K562 (cell line): ENCODE results near the gene RSPO1. TPM values are rescaled to one million over a fixed set of nuclear protein-coding genes. Genes with fewer than 3 reads are reported as not detected.

Source experiments
- ATAC-seq: fragments of 200-7000 bp; cut with Tn5 transposase; 3 replicates; pipeline ENCODE4 v1.9.1; 2020; ENCODE audit warnings: moderate library complexity
- BruUV-seq: library from RNA; stranded (reverse); fragments of 400-500 nt; replicated peaks from 2 replicates; lab custom pipeline; 2021; lab: Mats Ljungman, UMichigan
- CTCF ChIA-PET: fragments of 300-600 bp; formaldehyde crosslinking; extraction: SDS; loops from one replicate; lab custom pipeline; 2021; ENCODE audit warnings: low intra/inter-chr PET ratio; lab: Yijun Ruan, JAX
- POLR2A ChIA-PET: fragments of 300-600, 350-650 bp; sonication (Branson Sonifier 250); formaldehyde crosslinking; extraction: SDS; loops from one replicate; lab custom pipeline; 2021; ENCODE audit warnings: antibody characterized with exemption, inconsistent platforms; lab: Yijun Ruan, JAX
- DNase-seq, 4 experiments: peaks; one replicate each; pipeline versions ENCODE4 v3.0.0 to v3.0.0-alpha.2; 2011 to 2018; ENCODE audit warnings: low spot score in 3 of 4, mixed read lengths in 3 of 4; ENCODE audit errors: extremely low read depth in 1 of 4
- FAIRE-seq: peaks from 2 replicates; lab custom pipeline; 2011; peaks lifted over from hg19 to GRCh38; lab: Jason Lieb, UNC
- H2AFZ ChIP-seq: 2 replicates; pipeline ENCODE4 v1.6.0; 2011; ENCODE audit warnings: low read depth, low read length, control low read depth, inconsistent platforms
- H3K27ac ChIP-seq: fragments of 200-600 bp; 3 replicates; pipeline ENCODE4 v1.8.0; 2011; ENCODE audit warnings: low read depth, mild to moderate bottlenecking, control low read depth, inconsistent platforms, low read length, moderate library complexity, mixed read lengths; ENCODE audit errors: extremely low read depth
- H3K27me3 ChIP-seq, 2 experiments: fragments of 300-600 bp in 1 of 2; 2 replicates in 1 of 2; 3 replicates in 1 of 2; pipeline versions ENCODE4 v1.6.0 to v1.8.0; 2011; ENCODE audit warnings: inconsistent platforms in 2 of 2, low read length in 2 of 2, mild to moderate bottlenecking in 1 of 2, mixed read lengths in 1 of 2, moderate library complexity in 1 of 2; ENCODE audit not compliant: control insufficient read depth in 2 of 2, insufficient read depth in 2 of 2
- H3K36me3 ChIP-seq: fragments of 300-600 bp; 3 replicates; pipeline ENCODE4 v1.8.0; 2011; ENCODE audit warnings: mild to moderate bottlenecking, low read length, inconsistent platforms; ENCODE audit not compliant: control insufficient read depth, insufficient read depth
- H3K4me1 ChIP-seq, 2 experiments: fragments of 200-600 bp in 1 of 2; replicated peaks in 1 of 2; 2 replicates in 1 of 2; 3 replicates in 1 of 2; pipeline versions ENCODE4 v1.5.1 to v1.8.0; 2011; ENCODE audit warnings: inconsistent platforms in 2 of 2, low read length in 2 of 2, mild to moderate bottlenecking in 1 of 2, mixed read lengths in 1 of 2, moderate library complexity in 1 of 2; ENCODE audit not compliant: control insufficient read depth in 2 of 2, insufficient read depth in 2 of 2
- H3K4me2 ChIP-seq: 2 replicates; pipeline ENCODE4 v1.6.1; 2011; ENCODE audit warnings: low read length, control low read depth, inconsistent platforms, mixed read lengths; ENCODE audit not compliant: insufficient read depth
- H3K4me3 ChIP-seq: fragments of 200-600 bp; sonication (generic), shearing (Covaris generic); 2 replicates; pipeline ENCODE4 v1.5.1; 2016; ENCODE audit warnings: control low read depth, inconsistent platforms
- H3K79me2 ChIP-seq: fragments of 200-600 bp; 3 replicates; pipeline ENCODE4 v1.8.0; 2011; ENCODE audit warnings: low read length, inconsistent platforms; ENCODE audit not compliant: control insufficient read depth, insufficient read depth
- H3K9ac ChIP-seq, 2 experiments: 2 replicates each; pipeline versions ENCODE4 v1.6.0 to v1.6.1; 2011; ENCODE audit warnings: low read depth in 2 of 2, low read length in 2 of 2, control low read depth in 1 of 2, inconsistent platforms in 1 of 2, mild to moderate bottlenecking in 1 of 2, mixed read lengths in 1 of 2; ENCODE audit not compliant: insufficient read depth in 1 of 2
- H3K9me1 ChIP-seq: one replicate; pipeline ENCODE4 v1.6.0; 2011; ENCODE audit warnings: inconsistent platforms, mild to moderate bottlenecking, low read length, moderate library complexity; ENCODE audit not compliant: control insufficient read depth, insufficient read depth
- H3K9me3 ChIP-seq: replicated peaks from 2 replicates; pipeline ENCODE4 v1.5.1; 2011; ENCODE audit warnings: low read depth, low read length, inconsistent platforms; ENCODE audit not compliant: control insufficient read depth, insufficient read depth
- H4K20me1 ChIP-seq: replicated peaks from 2 replicates; pipeline ENCODE4 v1.6.1; 2011; ENCODE audit warnings: low read length, inconsistent platforms, mixed read lengths; ENCODE audit not compliant: control insufficient read depth, insufficient read depth
- CAMTA2 ChIP-seq: fragments of 250-450 bp; sonication (Bioruptor Pico); conservative IDR thresholded peaks from 2 replicates; pipeline ENCODE4 v1.5.1; 2022
- SRSF3 ChIP-seq: fragments of 200-400 bp; formaldehyde crosslinking; IDR thresholded peaks from 2 replicates; pipeline ENCODE4 v1.6.1; 2016; ENCODE audit warnings: mild to moderate bottlenecking, low read length, moderate library complexity; ENCODE audit not compliant: insufficient read depth
- TRIM25 ChIP-seq: fragments of 450-650 bp; IDR thresholded peaks from 2 replicates; pipeline ENCODE4 v1.7.0; 2016; ENCODE audit warnings: borderline replicate concordance
- ZNF197 ChIP-seq: fragments of 200-800 bp; sonication (Bioruptor generic); IDR thresholded peaks from 2 replicates; pipeline ENCODE4 v1.6.1; 2016; ENCODE audit warnings: low read depth, missing genetic modification characterization, missing compliant biosample characterization
- ZNF347 ChIP-seq: fragments of 450-650 bp; formaldehyde crosslinking; IDR thresholded peaks from 2 replicates; pipeline ENCODE4 v1.4.0; 2020; ENCODE audit warnings: low read depth, mild to moderate bottlenecking, moderate library complexity
- ZNF766 ChIP-seq: fragments of 200-800 bp; sonication (Bioruptor generic); conservative IDR thresholded peaks from 2 replicates; pipeline ENCODE4 v1.6.1; 2016; ENCODE audit warnings: missing genetic modification characterization, missing compliant biosample characterization
- ZNF785 ChIP-seq: fragments of 250-450 bp; sonication (Bioruptor Pico); IDR thresholded peaks from 2 replicates; pipeline ENCODE4 v1.4.0; 2020; ENCODE audit warnings: mild to moderate bottlenecking
- ZZZ3 ChIP-seq: fragments of 450-650 bp; IDR thresholded peaks from 2 replicates; pipeline ENCODE4 v1.6.1; 2016; ENCODE audit warnings: antibody characterized with exemption, mild to moderate bottlenecking, moderate library complexity
- WGBS: fragments of 100-300 bp; shearing (Covaris generic); methylation state at CpG from one replicate; pipeline ENCODE4 v1.1.6; 2016; ENCODE audit warnings: low coverage, mixed read lengths; ENCODE audit not compliant: insufficient coverage; ENCODE audit errors: missing lambda C conversion rate; 5-methylcytosine and 5-hydroxymethylcytosine counted together
- in situ Hi-C: fragments of 300-500 bp; cut with MboI; formaldehyde crosslinking; loops from 4 replicates; pipeline ENCODE4 v1.15.0; 2018; ENCODE audit warnings: inconsistent platforms, mixed read lengths
- intact Hi-C: fragments of 100-400 bp; cut with micrococcal nuclease; formaldehyde crosslinking; loops from 2 replicates; pipeline ENCODE4 v1.14.2; 2022
- polyA plus RNA-seq, 8 experiments: library from polyadenylated mRNA; depleted of rRNA in 4 of 8; stranded (reverse) in 5 of 8; unstranded in 3 of 8; fragments of >200 nt; fragmentation: Nextera tagmentation in 2 of 8; fragmentation: Illumina TruSeq in 1 of 8; extraction: Ambion mirVana in 2 of 8; extraction: Trizol in 1 of 8; gene quantifications; 2 replicates each; pipeline versions ENCODE4 v1.2.1 to v1.2.3, GENCODE V29; 2011 to 2014; ENCODE audit warnings: inconsistent platforms in 1 of 8, missing spikeins in 1 of 8
- total RNA-seq, 7 experiments: library from RNA; depleted of rRNA in 6 of 7; stranded (reverse); fragments of >200 nt in 6 of 7; fragmentation: Illumina TruSeq in 2 of 7; extraction: Trizol in 2 of 7; gene quantifications; 2 replicates each; pipeline versions ENCODE4 v1.2.1 to v1.2.3, GENCODE V29; 2011 to 2021; ENCODE audit warnings: low replicate concordance in 1 of 7
- TF ChIP-seq, protein P1 (sequence below): fragments of 250-450 bp; sonication (Bioruptor Pico); IDR thresholded peaks from 2 replicates; pipeline ENCODE4 v1.4.0; 2020; ENCODE audit warnings: mild to moderate bottlenecking
- TF ChIP-seq, protein P2 (sequence below): fragments of 450-650 bp; formaldehyde crosslinking; IDR thresholded peaks from 2 replicates; pipeline ENCODE4 v1.4.0; 2020; ENCODE audit warnings: mild to moderate bottlenecking
- TF ChIP-seq, protein P3 (sequence below): sonication (generic); formaldehyde crosslinking; IDR thresholded peaks from 2 replicates; pipeline ENCODE4 v1.8.1; 2023; ENCODE audit warnings: missing genetic modification reagents, mild to moderate bottlenecking, borderline replicate concordance

RSPO1 gene
- total and polyA plus RNA-seq, 9 of the 15 experiments (the other 6 are each of a cell fraction or from before 2014, with no cell fraction given), result not detected

DNA sequence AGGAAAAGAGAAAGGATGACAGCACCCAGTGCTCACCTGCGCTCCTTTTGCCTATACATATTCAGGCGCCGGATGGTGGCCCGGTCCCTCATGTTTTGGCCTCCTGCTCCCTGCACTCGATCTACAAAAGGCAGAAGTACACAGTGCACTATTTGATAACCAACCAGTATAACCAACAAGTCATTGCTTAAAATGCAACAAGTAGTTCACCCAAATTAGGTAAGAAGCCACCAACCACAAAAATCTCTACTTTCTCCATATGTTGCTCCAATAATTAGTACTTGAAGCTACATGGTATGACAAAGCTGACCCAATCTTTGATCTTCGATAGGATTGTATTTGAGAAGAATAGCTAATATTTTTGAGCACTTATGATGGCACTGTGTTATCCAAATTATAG, 41.0 kb downstream of the RSPO1 start:
- Histone ChIP-seq H3K79me2 (peaks cover 47% of the 10 kb centered on the region), H3K36me3 (peaks cover 53% of the 10 kb centered on the region), H3K9me3 (no peaks in the 10 kb centered on the region), H3K9me1 (no peaks in the 10 kb centered on the region), H3K9ac (peak overlapping the region in 1 of 2 experiments; percentile 97; a peak in 2 of 4 replicates), H3K27ac (no peak overlapping the region), H3K4me3 (peak overlapping the region; percentile 76), H3K4me1 (peaks cover 2 to 14% of the 10 kb centered on the region in 2 experiments; a peak in 3 of 5 replicates), H3K27me3 (peaks cover under 1 to 3% of the 10 kb centered on the region in 2 experiments; a peak in 1 of 5 replicates), H2AFZ (no peak overlapping the region), H4K20me1 (peaks cover 3% of the 10 kb centered on the region), H3K4me2 (peak overlapping the region; percentile 97)
- CTCF ChIA-PET, result interaction anchor here (0.6 kb wide), 1 partner anchor 288 kb away, joined by 3 read pairs; no protein-coding TSS in a partner anchor
- in situ Hi-C loops (no loop called here), intact Hi-C loops (no loop called here)
- DNase-seq (no peak), ATAC-seq (no peak), FAIRE-seq (no peak)
- POLR2A ChIA-PET, result interaction anchor here (0.8 to 1.5 kb wide), 3 partner anchors 10 to 16 kb away, joined by 3 to 4 read pairs (median 4); no protein-coding TSS in a partner anchor
- 90% methylated on average over 6 of the region's 6 CpGs for WGBS
- BruUV-seq, result no TSS peak
- TF ChIP-seq SRSF3, result no peak
- TF ChIP-seq ZNF347 (CRISPR knock-in tag), result no peak
- TF ChIP-seq ZNF766 (CRISPR knock-in tag), result no peak
- TF ChIP-seq, protein P1, sequence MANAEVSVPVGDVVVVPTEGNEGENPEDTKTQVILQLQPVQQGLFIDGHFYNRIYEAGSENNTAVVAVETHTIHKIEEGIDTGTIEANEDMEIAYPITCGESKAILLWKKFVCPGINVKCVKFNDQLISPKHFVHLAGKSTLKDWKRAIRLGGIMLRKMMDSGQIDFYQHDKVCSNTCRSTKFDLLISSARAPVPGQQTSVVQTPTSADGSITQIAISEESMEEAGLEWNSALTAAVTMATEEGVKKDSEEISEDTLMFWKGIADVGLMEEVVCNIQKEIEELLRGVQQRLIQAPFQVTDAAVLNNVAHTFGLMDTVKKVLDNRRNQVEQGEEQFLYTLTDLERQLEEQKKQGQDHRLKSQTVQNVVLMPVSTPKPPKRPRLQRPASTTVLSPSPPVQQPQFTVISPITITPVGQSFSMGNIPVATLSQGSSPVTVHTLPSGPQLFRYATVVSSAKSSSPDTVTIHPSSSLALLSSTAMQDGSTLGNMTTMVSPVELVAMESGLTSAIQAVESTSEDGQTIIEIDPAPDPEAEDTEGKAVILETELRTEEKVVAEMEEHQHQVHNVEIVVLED (CRISPR knock-in tag), result no peak
- no peak for TF ChIP-seq TRIM25
- TF ChIP-seq ZNF197 (CRISPR knock-in tag), result no peak
- TF ChIP-seq, protein P2, sequence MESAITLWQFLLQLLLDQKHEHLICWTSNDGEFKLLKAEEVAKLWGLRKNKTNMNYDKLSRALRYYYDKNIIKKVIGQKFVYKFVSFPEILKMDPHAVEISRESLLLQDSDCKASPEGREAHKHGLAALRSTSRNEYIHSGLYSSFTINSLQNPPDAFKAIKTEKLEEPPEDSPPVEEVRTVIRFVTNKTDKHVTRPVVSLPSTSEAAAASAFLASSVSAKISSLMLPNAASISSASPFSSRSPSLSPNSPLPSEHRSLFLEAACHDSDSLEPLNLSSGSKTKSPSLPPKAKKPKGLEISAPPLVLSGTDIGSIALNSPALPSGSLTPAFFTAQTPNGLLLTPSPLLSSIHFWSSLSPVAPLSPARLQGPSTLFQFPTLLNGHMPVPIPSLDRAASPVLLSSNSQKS, result no peak
- TF ChIP-seq ZNF785 (CRISPR knock-in tag), result no peak
- no peak for TF ChIP-seq CAMTA2 (CRISPR knock-in tag)
- TF ChIP-seq, protein P3, sequence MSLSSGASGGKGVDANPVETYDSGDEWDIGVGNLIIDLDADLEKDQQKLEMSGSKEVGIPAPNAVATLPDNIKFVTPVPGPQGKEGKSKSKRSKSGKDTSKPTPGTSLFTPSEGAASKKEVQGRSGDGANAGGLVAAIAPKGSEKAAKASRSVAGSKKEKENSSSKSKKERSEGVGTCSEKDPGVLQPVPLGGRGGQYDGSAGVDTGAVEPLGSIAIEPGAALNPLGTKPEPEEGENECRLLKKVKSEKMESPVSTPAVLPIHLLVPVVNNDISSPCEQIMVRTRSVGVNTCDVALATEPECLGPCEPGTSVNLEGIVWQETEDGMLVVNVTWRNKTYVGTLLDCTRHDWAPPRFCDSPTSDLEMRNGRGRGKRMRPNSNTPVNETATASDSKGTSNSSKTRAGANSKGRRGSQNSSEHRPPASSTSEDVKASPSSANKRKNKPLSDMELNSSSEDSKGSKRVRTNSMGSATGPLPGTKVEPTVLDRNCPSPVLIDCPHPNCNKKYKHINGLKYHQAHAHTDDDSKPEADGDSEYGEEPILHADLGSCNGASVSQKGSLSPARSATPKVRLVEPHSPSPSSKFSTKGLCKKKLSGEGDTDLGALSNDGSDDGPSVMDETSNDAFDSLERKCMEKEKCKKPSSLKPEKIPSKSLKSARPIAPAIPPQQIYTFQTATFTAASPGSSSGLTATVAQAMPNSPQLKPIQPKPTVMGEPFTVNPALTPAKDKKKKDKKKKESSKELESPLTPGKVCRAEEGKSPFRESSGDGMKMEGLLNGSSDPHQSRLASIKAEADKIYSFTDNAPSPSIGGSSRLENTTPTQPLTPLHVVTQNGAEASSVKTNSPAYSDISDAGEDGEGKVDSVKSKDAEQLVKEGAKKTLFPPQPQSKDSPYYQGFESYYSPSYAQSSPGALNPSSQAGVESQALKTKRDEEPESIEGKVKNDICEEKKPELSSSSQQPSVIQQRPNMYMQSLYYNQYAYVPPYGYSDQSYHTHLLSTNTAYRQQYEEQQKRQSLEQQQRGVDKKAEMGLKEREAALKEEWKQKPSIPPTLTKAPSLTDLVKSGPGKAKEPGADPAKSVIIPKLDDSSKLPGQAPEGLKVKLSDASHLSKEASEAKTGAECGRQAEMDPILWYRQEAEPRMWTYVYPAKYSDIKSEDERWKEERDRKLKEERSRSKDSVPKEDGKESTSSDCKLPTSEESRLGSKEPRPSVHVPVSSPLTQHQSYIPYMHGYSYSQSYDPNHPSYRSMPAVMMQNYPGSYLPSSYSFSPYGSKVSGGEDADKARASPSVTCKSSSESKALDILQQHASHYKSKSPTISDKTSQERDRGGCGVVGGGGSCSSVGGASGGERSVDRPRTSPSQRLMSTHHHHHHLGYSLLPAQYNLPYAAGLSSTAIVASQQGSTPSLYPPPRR (CRISPR knock-in tag), result no peak
- no peak for TF ChIP-seq ZZZ3
